Fibroblast of gingiva (primary cell): ENCODE measurements around the gene PSMF1.
"Not testable (repeated sequence)": the region's sequence is repeated elsewhere in the genome, so short reads cannot be mapped to it uniquely, and the experiment has no call there.

ENCODE experiments used
- DNase-seq: peaks from one replicate; pipeline ENCODE4 v3.0.0-alpha.2; 2011; ENCODE audit warnings: low read depth

PSMF1 gene

GRCh38 chr20:1122388-1123315, 4.2 kb downstream of the PSMF1 start:
- peak; percentile 84 for DNase-seq

- DNase-seq: no peak
Measured at GRCh38 chr20:1123666-1124065, 5.3 kb downstream of the PSMF1 start.

- DNase-seq: peak; percentile 45
Measured at GRCh38 chr20:1124421-1124820, 6.0 kb downstream of the PSMF1 start.

- DNase-seq: no peak
Measured at GRCh38 chr20:1125277-1125676, 6.9 kb downstream of the PSMF1 start.

GRCh38 chr20:1127840-1128239, 9.4 kb downstream of the PSMF1 start:
- no peak for DNase-seq

GRCh38 chr20:1130058-1130694, 11.8 kb downstream of the PSMF1 start:
- DNase-seq: no peak

- DNase-seq: no peak
Measured at GRCh38 chr20:1130847-1131246, 12.4 kb downstream of the PSMF1 start.

GRCh38 chr20:1131354-1131753, 13.0 kb downstream of the PSMF1 start:
- no peak for DNase-seq

- no peak for DNase-seq
Measured at GRCh38 chr20:1134355-1134754, 16.0 kb downstream of the PSMF1 start.

GRCh38 chr20:1134836-1135235, 16.4 kb downstream of the PSMF1 start:
- no peak for DNase-seq

GRCh38 chr20:1137236-1137635, 18.8 kb downstream of the PSMF1 start:
- DNase-seq: no peak

GRCh38 chr20:1144401-1145172, 26.2 kb downstream of the PSMF1 start:
- DNase-seq: no peak

GRCh38 chr20:1146957-1147356, 28.6 kb downstream of the PSMF1 start:
- no peak for DNase-seq

GRCh38 chr20:1149812-1150211, 31.4 kb downstream of the PSMF1 start:
- DNase-seq: not testable (repeated sequence)

- no peak for DNase-seq
Measured at GRCh38 chr20:1150218-1150617, 31.8 kb downstream of the PSMF1 start.

- DNase-seq: no peak
Measured at GRCh38 chr20:1150968-1151367, 32.6 kb downstream of the PSMF1 start.

- no peak for DNase-seq
Measured at GRCh38 chr20:1154226-1154625, 35.8 kb downstream of the PSMF1 start.

- no peak for DNase-seq
Measured at GRCh38 chr20:1154691-1155090, 36.3 kb downstream of the PSMF1 start.

GRCh38 chr20:1155342-1155741, 36.9 kb downstream of the PSMF1 start:
- no peak for DNase-seq

GRCh38 chr20:1160496-1160895, 42.1 kb downstream of the PSMF1 start:
- DNase-seq: no peak

- DNase-seq: no peak
Measured at GRCh38 chr20:1160991-1161390, 42.6 kb downstream of the PSMF1 start.

- no peak for DNase-seq
Measured at GRCh38 chr20:1163105-1163504, 44.7 kb downstream of the PSMF1 start.

GRCh38 chr20:1163653-1164052, 45.3 kb downstream of the PSMF1 start:
- no peak for DNase-seq
